Inflammatory macrophage treated with lipopolysaccharide for 4 hours (primary cell): Measurements from ENCODE around the gene MIPEP.

ENCODE experiments used
- DNase-seq: peaks from one replicate; pipeline ENCODE4 v3.0.0-alpha.2; 2020

MIPEP gene

GRCh38 chr13:23701636-23702035, 187.6 kb downstream of the MIPEP start:
- no peak for DNase-seq

GRCh38 chr13:23701186-23701585, 188.0 kb downstream of the MIPEP start:
- DNase-seq, result no peak

- peak; percentile 2 for DNase-seq
Measured at GRCh38 chr13:23699271-23699670, 189.9 kb downstream of the MIPEP start.

- peak; percentile 2 for DNase-seq
Measured at GRCh38 chr13:23697772-23698313, 191.4 kb downstream of the MIPEP start.

GRCh38 chr13:23696610-23697009, 192.6 kb downstream of the MIPEP start:
- DNase-seq, result no peak

- no peak for DNase-seq
Measured at GRCh38 chr13:23695711-23696464, 193.3 kb downstream of the MIPEP start.

- DNase-seq, result no peak
Measured at GRCh38 chr13:23695196-23695595, 194.0 kb downstream of the MIPEP start.

GRCh38 chr13:23692816-23693215, 196.4 kb downstream of the MIPEP start:
- no peak for DNase-seq

GRCh38 chr13:23690668-23691067, 198.5 kb downstream of the MIPEP start:
- DNase-seq, result no peak

GRCh38 chr13:23688336-23688735, 200.9 kb downstream of the MIPEP start:
- DNase-seq, result no peak

GRCh38 chr13:23687614-23688013, 201.6 kb downstream of the MIPEP start:
- no peak for DNase-seq

- DNase-seq, result no peak
Measured at GRCh38 chr13:23686948-23687347, 202.3 kb downstream of the MIPEP start.

GRCh38 chr13:23685416-23685815, 203.8 kb downstream of the MIPEP start:
- DNase-seq, result no peak

- no peak for DNase-seq
Measured at GRCh38 chr13:23684647-23685046, 204.6 kb downstream of the MIPEP start.

- DNase-seq, result no peak
Measured at GRCh38 chr13:23683084-23683483, 206.1 kb downstream of the MIPEP start.

- DNase-seq, result no peak
Measured at GRCh38 chr13:23680845-23681669, 208.1 kb downstream of the MIPEP start.
